IMR-90 (cell line): ENCODE measurements around the gene DNAJC4. TPM values are rescaled to one million over a fixed set of nuclear protein-coding genes. Genes with fewer than 3 reads are reported as not detected.

ENCODE experiments used
- ATAC-seq: fragments of 200-7000 bp; cut with Tn5 transposase; 2 replicates; pipeline ENCODE4 v1.9.1; 2020; ENCODE audit warnings: low read depth, mild to moderate bottlenecking, moderate library complexity
- BruUV-seq: library from RNA; stranded (reverse); fragments of 400-500 nt; replicated peaks from 2 replicates; lab custom pipeline; 2021; lab: Mats Ljungman, UMichigan
- CTCF ChIA-PET: fragments of 300-600 bp; formaldehyde crosslinking; extraction: SDS; loops from one replicate; lab custom pipeline; 2021; ENCODE audit warnings: antibody characterized with exemption; lab: Yijun Ruan, JAX
- POLR2A ChIA-PET: fragments of 300-600 bp; sonication (Branson Sonifier 250); formaldehyde crosslinking; loops from one replicate; lab custom pipeline; 2022; ENCODE audit warnings: antibody characterized with exemption; ENCODE audit not compliant: unreplicated experiment; lab: Charles Lee
- DNase-seq: peaks from one replicate; pipeline ENCODE4 v3.0.0; 2013
- H2AFZ ChIP-seq: replicated peaks from 2 replicates; pipeline ENCODE3; 2013; ENCODE audit warnings: low read length, mild to moderate bottlenecking; ENCODE audit not compliant: poor library complexity
- H2AK5ac ChIP-seq: 2 replicates; pipeline ENCODE4 v1.6.1; 2013; ENCODE audit warnings: low read depth, low read length, inconsistent platforms
- H2AK9ac ChIP-seq: replicated peaks from 2 replicates; pipeline ENCODE3; 2013; ENCODE audit warnings: mild to moderate bottlenecking, low read depth, low read length, moderate library complexity; ENCODE audit not compliant: poor library complexity
- H2BK120ac ChIP-seq: 2 replicates; pipeline ENCODE4 v1.6.1; 2013; ENCODE audit warnings: low read depth, low read length, inconsistent platforms
- H2BK15ac ChIP-seq: 3 replicates; pipeline ENCODE4 v1.6.1; 2013; ENCODE audit warnings: low read depth, low read length, inconsistent platforms
- H2BK20ac ChIP-seq: 2 replicates; pipeline ENCODE4 v1.6.1; 2013; ENCODE audit warnings: low read depth, mild to moderate bottlenecking, inconsistent platforms, low read length, moderate library complexity
- H2BK5ac ChIP-seq: 2 replicates; pipeline ENCODE4 v1.6.1; 2013; ENCODE audit warnings: mild to moderate bottlenecking, low read depth, low read length, inconsistent platforms; ENCODE audit not compliant: poor library complexity, severe bottlenecking
- H3K14ac ChIP-seq: replicated peaks from 2 replicates; pipeline ENCODE4 v1.6.1; 2013; ENCODE audit warnings: low read depth, low read length, inconsistent platforms
- H3K18ac ChIP-seq: 2 replicates; pipeline ENCODE4 v1.6.1; 2013; ENCODE audit warnings: low read depth, low read length, control low read depth
- H3K23ac ChIP-seq: 2 replicates; pipeline ENCODE4 v1.6.1; 2013; ENCODE audit warnings: low read depth, low read length, inconsistent platforms
- H3K27ac ChIP-seq: 2 replicates; pipeline ENCODE4 v1.5.1; 2013; ENCODE audit warnings: mild to moderate bottlenecking, control low read depth, low read length; ENCODE audit not compliant: insufficient read depth
- H3K27me3 ChIP-seq: 2 replicates; pipeline ENCODE4 v1.6.1; 2013; ENCODE audit warnings: low read length; ENCODE audit not compliant: control insufficient read depth, insufficient read depth
- H3K36me3 ChIP-seq: 2 replicates; pipeline ENCODE4 v1.6.1; 2013; ENCODE audit warnings: low read length, mixed read lengths; ENCODE audit not compliant: control insufficient read depth, insufficient read depth
- H3K4ac ChIP-seq: 2 replicates; pipeline ENCODE4 v1.6.1; 2013; ENCODE audit warnings: low read depth, low read length, inconsistent platforms
- H3K4me1 ChIP-seq: 2 replicates; pipeline ENCODE4 v1.6.1; 2013; ENCODE audit warnings: low read length, mixed read lengths; ENCODE audit not compliant: control insufficient read depth, insufficient read depth
- H3K4me2 ChIP-seq: 2 replicates; pipeline ENCODE4 v1.6.1; 2013; ENCODE audit warnings: low read depth, mild to moderate bottlenecking, control low read depth, low read length, moderate library complexity
- H3K4me3 ChIP-seq: 2 replicates; pipeline ENCODE4 v1.5.1; 2013; ENCODE audit warnings: low read depth, mild to moderate bottlenecking, control low read depth, low read length, moderate library complexity; ENCODE audit not compliant: insufficient read depth
- H3K56ac ChIP-seq: 2 replicates; pipeline ENCODE4 v1.6.1; 2013; ENCODE audit warnings: low read length, inconsistent platforms; ENCODE audit not compliant: insufficient read depth; ENCODE audit errors: extremely low read depth
- H3K79me1 ChIP-seq, 2 experiments: 2 replicates each; pipeline ENCODE4 v1.6.1; 2013; ENCODE audit warnings: low read length in 2 of 2, inconsistent platforms in 1 of 2, low read depth in 1 of 2
- H3K9ac ChIP-seq: 2 replicates; pipeline ENCODE4 v1.6.1; 2013; ENCODE audit warnings: low read depth, low read length, control low read depth
- H3K9me1 ChIP-seq: 2 replicates; pipeline ENCODE4 v1.6.1; 2013; ENCODE audit warnings: low read length, inconsistent platforms; ENCODE audit not compliant: insufficient read depth
- H3K9me3 ChIP-seq: 2 replicates; pipeline ENCODE4 v1.6.1; 2013; ENCODE audit warnings: low read length; ENCODE audit not compliant: control insufficient read depth, insufficient read depth
- H4K20me1 ChIP-seq: 2 replicates; pipeline ENCODE4 v1.6.1; 2013; ENCODE audit warnings: low read length, inconsistent platforms; ENCODE audit not compliant: insufficient read depth
- H4K5ac ChIP-seq: 2 replicates; pipeline ENCODE4 v1.6.1; 2013; ENCODE audit warnings: mild to moderate bottlenecking, low read depth, low read length, control low read depth
- H4K8ac ChIP-seq, 2 experiments: 2 replicates each; pipeline ENCODE4 v1.6.1; 2013; ENCODE audit warnings: low read depth in 2 of 2, low read length in 2 of 2, control low read depth in 1 of 2, inconsistent platforms in 1 of 2
- H4K91ac ChIP-seq: 2 replicates; pipeline ENCODE4 v1.6.1; 2013; ENCODE audit warnings: low read depth, low read length, inconsistent platforms; ENCODE audit not compliant: insufficient read depth
- CEBPB ChIP-seq: IDR thresholded peaks from 2 replicates; pipeline ENCODE4 v1.6.1; 2012; ENCODE audit warnings: low read depth, low read length, improper control_type of control experiment
- MAZ ChIP-seq: IDR thresholded peaks from 2 replicates; pipeline ENCODE4 v1.6.1; 2012; ENCODE audit warnings: low read depth, mild to moderate bottlenecking, low read length, improper control_type of control experiment, moderate library complexity, borderline replicate concordance
- USF2 ChIP-seq: fragments of 150-350 bp; IDR thresholded peaks from 2 replicates; pipeline ENCODE4 v1.6.1; 2017; ENCODE audit warnings: mild to moderate bottlenecking, antibody characterized with exemption, low read length, low read depth
- WGBS, 2 experiments: methylation state at CpG; one replicate each; pipeline versions ENCODE4 v1.1.5 to v1.1.7; 2013; ENCODE audit warnings: missing lambda C conversion rate in 2 of 2; ENCODE audit not compliant: insufficient read length in 1 of 2; ENCODE audit errors: extremely low coverage in 2 of 2; 5-methylcytosine and 5-hydroxymethylcytosine counted together
- dilution Hi-C: fragments of 300-500 bp; cut with HindIII; formaldehyde crosslinking; loops from one replicate; pipeline ENCODE4 v1.14.3; 2018; ENCODE audit warnings: low sequenced_read_pairs; ENCODE audit not compliant: unreplicated experiment
- in situ Hi-C: fragments of 300-500 bp; cut with MboI; formaldehyde crosslinking; loops from 3 replicates; pipeline ENCODE4 v1.14.3; 2019; ENCODE audit warnings: low sequenced_read_pairs, inconsistent platforms, mixed read lengths
- intact Hi-C: fragments of 100-400 bp; cut with micrococcal nuclease; formaldehyde crosslinking; loops from 2 replicates; pipeline ENCODE4 v1.10.0; 2022
- polyA plus RNA-seq, 3 experiments: library from polyadenylated mRNA; depleted of rRNA; stranded (reverse); fragments of >200 nt; gene quantifications; 2 replicates each; pipeline ENCODE4 v1.2.3, GENCODE V29; 2012; ENCODE audit warnings: low replicate concordance in 1 of 3
- total RNA-seq: library from RNA; depleted of rRNA; stranded (reverse); fragments of >200 nt; gene quantifications from 2 replicates; pipeline ENCODE4 v1.2.3, GENCODE V29; 2012

Gene DNAJC4
- total and polyA plus RNA-seq, 2 of the 4 experiments (the other 2 are of a cell fraction): 2.2 to 22.8 TPM

- POLR2A ChIA-PET: interaction anchor here (0.6 kb wide), 1 partner anchor 16 kb away, joined by 7 read pairs; the partner anchor contains the start of gene STIP1
- intact Hi-C loops: loop anchor here (10.0 kb wide), 1 partner anchor 453 kb away; no protein-coding TSS in a partner anchor
Measured at GRCh38 chr11:64201543-64201942, 28.8 kb upstream of the DNAJC4 start.

More at GRCh38 chr11:64201543-64201942, 28.8 kb upstream of the DNAJC4 start:
- Histone ChIP-seq H2BK120ac (no peak overlapping the region), H2AK9ac (no peak overlapping the region), H3K56ac (no peak overlapping the region), H3K18ac (no peak overlapping the region), H3K4me3 (no peak overlapping the region), H2AFZ (no peak overlapping the region), H3K9ac (no peak overlapping the region), H2AK5ac (no peak overlapping the region), H4K5ac (no peak overlapping the region), H3K14ac (no peak overlapping the region), H3K4me1 (no peaks in the 10 kb centered on the region), H4K8ac (no peak overlapping the region), H4K20me1 (peaks cover 13% of the 10 kb centered on the region; the same call in 1 of the 2 replicates), H4K91ac (no peak overlapping the region), H3K27me3 (no peaks in the 10 kb centered on the region), H3K9me3 (no peaks in the 10 kb centered on the region), H2BK15ac (no peak overlapping the region), H3K4me2 (no peak overlapping the region), H3K23ac (no peak overlapping the region), H3K79me1 (peaks cover 12 to 37% of the 10 kb centered on the region in 2 experiments; a peak in 3 of 4 replicates), H3K4ac (no peak overlapping the region), H3K27ac (no peak overlapping the region), H3K9me1 (no peaks in the 10 kb centered on the region), H2BK5ac (no peak overlapping the region), H2BK20ac (no peak overlapping the region), H3K36me3 (peaks cover 70% of the 10 kb centered on the region)
- no peak for DNase-seq
- no peak for TF ChIP-seq MAZ
- TF ChIP-seq USF2: no peak
- TF ChIP-seq CEBPB: peak; percentile 58
- no peak for ATAC-seq
- no TSS peak for BruUV-seq
- dilution Hi-C loops (no loop called here), in situ Hi-C loops (loop anchor here (5.0 kb wide), 1 partner anchor 101 kb away; the partner anchor contains the start of gene CATSPERZ)
- no CpG with 5 or more reads among the region's 3 CpGs for WGBS, 2 experiments
- CTCF ChIA-PET: no interaction called here
